Hypothalamus (tissue), 51 donors: ENCODE data around the gene STX8.

Experiments used
- DNase-seq, 51 donors: peaks; one replicate each; lab custom pipeline; 2025; lab: John Stamatoyannopoulos, UW

STX8 gene

GRCh38 chr17:9233761-9234160, 341.9 kb downstream of the STX8 start:
- DNase-seq, result no peak

GRCh38 chr17:9233271-9233599, 342.4 kb downstream of the STX8 start:
- no peak for DNase-seq

- DNase-seq, result no peak
These were observed 342.9 kb downstream of the STX8 start for GRCh38 chr17:9232591-9233270.

GRCh38 chr17:9232155-9232475, 343.5 kb downstream of the STX8 start:
- DNase-seq, result no peak

- no peak for DNase-seq
These were observed 344.0 kb downstream of the STX8 start for GRCh38 chr17:9231449-9232154.

- DNase-seq, result no peak
These were observed 344.8 kb downstream of the STX8 start for GRCh38 chr17:9230861-9231260.

GRCh38 chr17:9230346-9230745, 345.3 kb downstream of the STX8 start:
- DNase-seq, result no peak

GRCh38 chr17:9229826-9230201, 345.8 kb downstream of the STX8 start:
- no peak for DNase-seq

GRCh38 chr17:9229160-9229825, 346.3 kb downstream of the STX8 start:
- no peak for DNase-seq

GRCh38 chr17:9228408-9229159, 347.0 kb downstream of the STX8 start:
- peak in 1 of 51 donors; percentile 12 for DNase-seq

GRCh38 chr17:9227819-9228407, 347.7 kb downstream of the STX8 start:
- no peak for DNase-seq

- no peak for DNase-seq
These were observed 348.9 kb downstream of the STX8 start for GRCh38 chr17:9226794-9227135.

GRCh38 chr17:9226130-9226793, 349.4 kb downstream of the STX8 start:
- no peak for DNase-seq

- DNase-seq, result peak in 1 of 51 donors; percentile 13
These were observed 350.1 kb downstream of the STX8 start for GRCh38 chr17:9225305-9226101.

GRCh38 chr17:9224485-9224884, 351.1 kb downstream of the STX8 start:
- no peak for DNase-seq

- no peak for DNase-seq
These were observed 352.1 kb downstream of the STX8 start for GRCh38 chr17:9223531-9223930.

- DNase-seq, result no peak
These were observed 353.8 kb downstream of the STX8 start for GRCh38 chr17:9221922-9222180.

GRCh38 chr17:9221147-9221921, 354.3 kb downstream of the STX8 start:
- DNase-seq, result no peak

- no peak for DNase-seq
These were observed 355.0 kb downstream of the STX8 start for GRCh38 chr17:9220398-9221146.
